Cardiac muscle cell (in vitro differentiated cells and primary cell): ENCODE measurements around the gene NUDT2. TPM values are rescaled to one million over a fixed set of nuclear protein-coding genes. Genes with fewer than 3 reads are reported as not detected.

ENCODE experiments used
- DNase-seq, 2 donors: peaks; one replicate each; pipeline versions ENCODE4 v3.0.0 to v3.0.0-alpha.2; 2010 to 2017; ENCODE audit warnings: low read depth in 1 of 2, low spot score in 1 of 2
- H3K27ac ChIP-seq: fragments of 200-600 bp; sonication (generic); 2 replicates; pipeline ENCODE4 v1.5.1; 2016
- H3K27me3 ChIP-seq: fragments of 200-600 bp; sonication (generic); 2 replicates; pipeline ENCODE4 v1.6.0; 2016; ENCODE audit warnings: control low read depth
- H3K36me3 ChIP-seq: fragments of 200-600 bp; sonication (generic); 2 replicates; pipeline ENCODE4 v1.5.1; 2016; ENCODE audit warnings: control low read depth
- H3K4me1 ChIP-seq: fragments of 200-600 bp; sonication (generic); 2 replicates; pipeline ENCODE4 v1.8.1; 2017; ENCODE audit warnings: low read depth, mild to moderate bottlenecking, mixed run types
- H3K4me3 ChIP-seq: fragments of 200-600 bp; sonication (generic); 2 replicates; pipeline ENCODE4 v1.5.1; 2016; ENCODE audit warnings: mild to moderate bottlenecking
- H3K9me3 ChIP-seq: fragments of 200-600 bp; sonication (generic); 2 replicates; pipeline ENCODE4 v1.5.1; 2017; ENCODE audit warnings: low read depth, mild to moderate bottlenecking, control low read depth
- CTCF ChIP-seq: IDR thresholded peaks from 2 replicates; pipeline ENCODE4 v1.5.1; 2012; ENCODE audit warnings: low read depth, mild to moderate bottlenecking, low read length
- polyA plus RNA-seq: library from polyadenylated mRNA; unstranded; fragments of >200 nt; fragmentation: Nextera tagmentation; extraction: Ambion mirVana; gene quantifications from 2 replicates; pipeline ENCODE4 v1.2.1, GENCODE V29; 2016
- total RNA-seq: library from RNA; depleted of rRNA; stranded (reverse); fragments of >200 nt; gene quantifications from 2 replicates; pipeline ENCODE4 v1.2.3, GENCODE V29; 2016

Gene NUDT2
- total and polyA plus RNA-seq, 2 experiments from 2014 or later, result 32.1 to 35.5 TPM

GRCh38 chr9:34385561-34386230, 56.3 kb downstream of the NUDT2 start:
- Histone ChIP-seq H3K27me3 (peaks cover 38% of the 10 kb centered on the region), H3K36me3 (no peaks in the 10 kb centered on the region), H3K9me3 (no peaks in the 10 kb centered on the region), H3K4me1 (no peaks in the 10 kb centered on the region), H3K4me3 (no peak overlapping the region), H3K27ac (no peak overlapping the region)
- no peak for DNase-seq
- TF ChIP-seq CTCF, result no peak

- no peak for TF ChIP-seq CTCF
Observed at GRCh38 chr9:34386656-34387055, 57.3 kb downstream of the NUDT2 start.

GRCh38 chr9:34387239-34387638, 57.9 kb downstream of the NUDT2 start:
- Histone ChIP-seq H3K9me3 (no peaks in the 10 kb centered on the region), H3K4me1 (no peaks in the 10 kb centered on the region), H3K27ac (no peak overlapping the region), H3K4me3 (no peak overlapping the region), H3K27me3 (peaks cover 29% of the 10 kb centered on the region), H3K36me3 (no peaks in the 10 kb centered on the region)
- no peak for DNase-seq
- TF ChIP-seq CTCF, result no peak

More at GRCh38 chr9:34386656-34387055, 57.3 kb downstream of the NUDT2 start:
- Histone ChIP-seq H3K27ac (no peak overlapping the region), H3K9me3 (no peaks in the 10 kb centered on the region), H3K36me3 (no peaks in the 10 kb centered on the region), H3K27me3 (peaks cover 34% of the 10 kb centered on the region), H3K4me3 (no peak overlapping the region), H3K4me1 (no peaks in the 10 kb centered on the region)
- no peak for DNase-seq

GRCh38 chr9:34392511-34392910, 63.1 kb downstream of the NUDT2 start:
- TF ChIP-seq CTCF, result no peak
- no peak overlapping the region for H3K27ac ChIP-seq
- peaks cover 9% of the 10 kb centered on the region for H3K27me3 ChIP-seq
- H3K36me3 ChIP-seq, result no peaks in the 10 kb centered on the region
- no peaks in the 10 kb centered on the region for H3K4me1 ChIP-seq
- no peak overlapping the region for H3K4me3 ChIP-seq
- DNase-seq, result no peak
- H3K9me3 ChIP-seq, result no peaks in the 10 kb centered on the region

Other genes with a start within 250 kb of the NUDT2 start
- gene DCAF12, start 202.9 kb upstream of the NUDT2 start, total RNA-seq, result 29.7 and 31.7 TPM in 2 replicates
- gene DCAF12, start 202.9 kb upstream of the NUDT2 start, polyA plus RNA-seq, result 27.1 and 36.0 TPM in 2 replicates
- 23.5 and 28.6 TPM in 2 replicates for gene UBAP1, start 150.5 kb upstream of the NUDT2 start, total RNA-seq
- gene UBAP1, start 150.5 kb upstream of the NUDT2 start, polyA plus RNA-seq, result 52.3 and 60.0 TPM in 2 replicates
- 2.7 and 5.8 TPM in 2 replicates for gene KIF24, start 301 bp upstream of the NUDT2 start, total RNA-seq
- gene KIF24, start 301 bp upstream of the NUDT2 start, polyA plus RNA-seq, result 1.6 and 2.1 TPM in 2 replicates
- gene MYORG, start 47.3 kb downstream of the NUDT2 start, total RNA-seq, result 0.92 and 2.0 TPM in 2 replicates
- gene MYORG, start 47.3 kb downstream of the NUDT2 start, polyA plus RNA-seq, result 1.1 and 1.2 TPM in 2 replicates
- gene FAM219A, start 129.0 kb downstream of the NUDT2 start, total RNA-seq, result 16.0 and 21.1 TPM in 2 replicates
- 13.8 and 15.0 TPM in 2 replicates for gene FAM219A, start 129.0 kb downstream of the NUDT2 start, polyA plus RNA-seq
- 0.95 and 1.6 TPM in 2 replicates for gene DNAI1, start 129.2 kb downstream of the NUDT2 start, total RNA-seq
- 1.7 and 2.2 TPM in 2 replicates for gene DNAI1, start 129.2 kb downstream of the NUDT2 start, polyA plus RNA-seq
- 3.9 and 7.6 TPM in 2 replicates for gene ENHO, start 193.4 kb downstream of the NUDT2 start, total RNA-seq
- gene ENHO, start 193.4 kb downstream of the NUDT2 start, polyA plus RNA-seq, result 8.7 and 13.1 TPM in 2 replicates